ENCODE data around the gene C1QTNF5. TPM values are rescaled to one million over a fixed set of nuclear protein-coding genes. Genes with fewer than 3 reads are reported as not detected.

C1QTNF5 gene
- total RNA-seq, 1 donor from 2014 or later = 47.6 TPM

GRCh38 chr11:119365071-119365591 lies 24.4 kb upstream of the C1QTNF5 start:
- Histone ChIP-seq H3K4me3 (no peak overlapping the region), H3K27me3 (no peaks in the 10 kb centered on the region), H3K27ac (no peak overlapping the region), H3K36me3 (no peaks in the 10 kb centered on the region), H3K9me3 (no peaks in the 10 kb centered on the region), H3K4me1 (peaks cover 48% of the 10 kb centered on the region)
- ATAC-seq = no peak
- intact Hi-C loops (cut with DNase I) = no loop called here
- no peak for TF ChIP-seq CTCF (IDR thresholded peaks at IDR 0.05)
- DNase-seq = no peak

DNA sequence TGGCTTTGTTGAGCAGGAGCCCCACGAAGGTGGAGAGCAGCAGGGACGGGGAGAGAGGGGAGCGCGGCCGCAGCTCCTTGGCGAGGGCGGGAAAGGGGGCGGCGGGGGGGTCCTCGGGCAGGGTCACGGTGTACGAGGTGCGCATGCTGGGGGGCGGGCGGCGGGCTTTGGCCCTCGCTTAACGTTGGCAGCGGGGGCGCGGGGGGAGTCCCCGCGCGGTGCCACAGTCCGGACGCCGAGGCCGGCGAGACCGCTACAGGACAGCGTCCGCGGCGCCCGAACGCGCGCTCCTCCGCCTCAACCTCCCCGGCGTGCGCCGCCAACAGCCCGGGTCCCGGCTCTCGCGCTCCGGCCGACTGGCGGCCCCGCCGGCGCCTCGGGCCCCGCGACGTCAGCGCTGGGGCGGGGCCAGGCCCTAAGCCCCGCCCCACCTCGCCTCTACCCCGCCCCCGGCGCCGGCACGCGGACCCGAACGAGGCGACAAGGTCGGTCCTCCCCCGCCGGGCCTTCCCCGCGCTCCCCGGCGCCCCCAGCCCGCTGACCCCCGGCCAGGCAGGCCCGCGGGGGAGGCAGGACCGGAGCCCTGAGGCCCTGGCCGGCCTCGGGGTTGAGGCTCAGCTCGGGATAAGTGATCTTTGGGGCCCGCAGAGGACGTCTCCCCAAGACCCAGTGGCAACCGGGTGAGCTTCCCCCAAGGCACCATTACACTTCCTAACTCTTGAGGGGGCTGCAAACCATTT lies 23.3 kb upstream of the C1QTNF5 start:
- H3K27ac ChIP-seq = no peak overlapping the region

DNA sequence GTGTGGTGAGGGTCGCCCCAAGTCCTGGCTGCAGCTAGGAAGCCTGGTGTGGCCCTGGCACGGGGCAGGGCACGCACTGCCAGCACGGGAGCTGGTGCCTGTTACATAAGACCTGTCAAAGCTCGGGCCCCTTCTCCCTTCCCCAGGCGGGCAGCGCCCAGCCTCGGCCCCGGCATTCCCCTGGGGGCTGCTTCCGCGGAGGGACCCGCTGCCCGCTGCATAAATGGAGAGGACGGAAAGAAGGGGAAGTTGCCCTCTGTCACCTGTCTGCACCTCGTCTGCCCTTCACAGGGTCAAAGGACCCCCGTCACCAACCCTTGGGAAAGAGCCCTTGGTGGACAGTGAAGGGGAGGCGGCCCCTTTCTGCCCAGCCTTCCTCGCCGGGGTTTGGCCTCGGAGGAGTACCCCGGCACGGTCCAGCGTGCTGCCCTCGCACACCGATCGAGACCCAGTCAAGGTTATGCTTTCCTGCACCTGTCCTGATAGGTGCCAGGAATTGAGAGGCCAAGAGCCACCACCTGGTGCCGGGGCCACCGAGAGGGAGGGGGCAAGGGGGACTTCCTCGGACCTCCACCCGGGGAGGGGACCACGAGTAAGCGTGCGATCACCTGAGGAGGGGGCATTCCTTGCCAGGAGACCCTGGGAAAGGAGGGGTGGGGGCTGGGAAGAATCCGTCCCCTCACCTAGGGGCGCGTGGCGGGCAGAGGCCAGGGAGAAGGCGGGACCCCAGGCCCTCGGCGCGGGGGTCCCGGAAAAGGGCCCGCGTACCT lies 22.6 kb upstream of the C1QTNF5 start:
- Histone ChIP-seq H3K9me3 (no peaks in the 10 kb centered on the region), H3K36me3 (no peaks in the 10 kb centered on the region), H3K27me3 (no peaks in the 10 kb centered on the region), H3K27ac (no peak overlapping the region), H3K4me3 (peak overlapping the region; percentile 44), H3K4me1 (peaks cover 34% of the 10 kb centered on the region)
- DNase-seq (no peak), ATAC-seq (no peak)
- TF ChIP-seq CTCF (IDR thresholded peaks at IDR 0.05) = no peak
- intact Hi-C loops (cut with DNase I) = no loop called here

More for the DNA sequence above, 23.3 kb upstream of the C1QTNF5 start:
- DNase-seq (peak; percentile 79), ATAC-seq (peak; percentile 79)
- Histone ChIP-seq H3K4me1 (peaks cover 41% of the 10 kb centered on the region), H3K4me3 (peak overlapping the region; percentile 44), H3K27me3 (no peaks in the 10 kb centered on the region), H3K9me3 (no peaks in the 10 kb centered on the region), H3K36me3 (no peaks in the 10 kb centered on the region)
- TF ChIP-seq CTCF (IDR thresholded peaks at IDR 0.05) = no peak
- intact Hi-C loops (cut with DNase I) = no loop called here

DNA sequence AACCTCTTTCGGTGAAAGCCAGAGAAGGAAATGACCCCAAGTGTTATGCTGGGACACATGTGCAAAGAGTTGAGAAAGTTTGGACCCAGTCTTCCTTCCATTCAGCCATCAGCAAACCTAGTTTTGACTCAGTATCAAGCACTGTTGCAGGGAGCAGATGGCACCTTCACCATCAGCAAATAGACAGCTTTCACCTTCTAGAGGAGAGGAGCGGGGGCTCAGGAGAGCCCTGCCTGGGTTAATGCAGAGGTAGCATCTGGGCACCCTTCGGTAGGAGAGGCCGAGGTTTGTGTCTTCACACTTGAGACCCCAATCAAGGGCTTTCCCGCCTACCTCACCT lies 22.0 kb upstream of the C1QTNF5 start:
- no peak overlapping the region for H3K4me3 ChIP-seq
- no peak for TF ChIP-seq CTCF (IDR thresholded peaks at IDR 0.05)
- intact Hi-C loops (cut with DNase I) = no loop called here
- H3K9me3 ChIP-seq = no peaks in the 10 kb centered on the region
- ATAC-seq (no peak), DNase-seq (no peak)
- no peaks in the 10 kb centered on the region for H3K27me3 ChIP-seq
- no peak overlapping the region for H3K27ac ChIP-seq
- peaks cover 30% of the 10 kb centered on the region for H3K4me1 ChIP-seq
- H3K36me3 ChIP-seq = no peaks in the 10 kb centered on the region

DNA sequence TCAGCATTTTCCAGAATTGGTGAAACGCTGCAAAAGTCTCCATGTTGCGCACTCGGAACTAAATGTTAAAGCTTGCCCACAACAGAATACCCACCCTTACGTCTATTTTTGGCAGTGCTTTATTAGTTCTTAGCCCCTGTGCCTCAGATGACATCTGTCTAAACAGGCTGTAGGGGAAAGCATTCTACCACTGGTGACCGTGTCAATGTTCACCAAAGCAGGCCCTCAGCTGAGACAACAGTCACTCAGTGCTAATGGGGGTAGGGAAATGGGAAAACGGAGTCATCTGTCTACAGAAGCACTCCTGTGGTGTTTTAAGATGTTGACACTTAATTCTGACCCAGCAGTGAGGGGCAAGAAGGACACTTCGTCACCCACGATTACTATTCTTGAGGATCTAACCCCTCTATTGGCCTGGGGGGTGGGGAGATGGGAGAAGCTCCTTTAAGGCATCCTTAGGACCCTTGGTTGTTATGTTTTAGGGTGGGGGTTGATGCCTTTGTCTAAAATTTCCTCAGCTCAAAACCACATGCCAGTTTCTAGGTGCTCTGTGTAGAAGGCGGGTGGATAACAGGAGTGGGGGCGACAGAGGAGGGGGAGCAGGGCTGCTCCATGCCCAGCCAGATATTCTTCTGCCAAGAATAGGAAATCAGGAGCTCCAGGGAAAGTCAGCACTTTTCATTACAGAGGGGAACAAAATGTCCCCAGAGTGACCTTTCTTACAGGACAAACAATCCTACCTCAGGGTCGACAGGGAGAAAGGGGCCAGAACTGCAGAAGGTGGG lies 21.4 kb upstream of the C1QTNF5 start:
- TF ChIP-seq CTCF (IDR thresholded peaks at IDR 0.05) = no peak
- Histone ChIP-seq H3K36me3 (no peaks in the 10 kb centered on the region), H3K4me1 (peaks cover 30% of the 10 kb centered on the region), H3K9me3 (no peaks in the 10 kb centered on the region), H3K4me3 (no peak overlapping the region), H3K27me3 (no peaks in the 10 kb centered on the region), H3K27ac (no peak overlapping the region)
- DNase-seq (no peak), ATAC-seq (no peak)
- intact Hi-C loops (cut with DNase I) = no loop called here

Data from upper lobe of right lung (tissue), 1 donor.